Colonic mucosa (tissue), 4 donors: ENCODE results near the gene PZP. TPM values are rescaled to one million over a fixed set of nuclear protein-coding genes. Genes with fewer than 3 reads are reported as not detected.
A peak's percentile ranks its signal among the peaks of the same experiment; 100 is the strongest.

Experiments
- DNase-seq: peaks from one replicate; pipeline ENCODE4 v3.0.0-alpha.2; 2020
- H3K27ac ChIP-seq: fragments of 200-600 bp; one replicate; pipeline ENCODE4 v1.8.0; 2021
- H3K27me3 ChIP-seq: fragments of 200-600 bp; one replicate; pipeline ENCODE4 v1.8.0; 2021
- H3K36me3 ChIP-seq: fragments of 200-600 bp; one replicate; pipeline ENCODE4 v1.8.0; 2021
- H3K4me1 ChIP-seq: fragments of 200-600 bp; one replicate; pipeline ENCODE4 v1.8.0; 2021; ENCODE audit warnings: mild to moderate bottlenecking
- H3K4me3 ChIP-seq: fragments of 200-600 bp; one replicate; pipeline ENCODE4 v1.8.0; 2021
- H3K9ac ChIP-seq, 2 donors: one replicate each; pipeline ENCODE4 v1.7.0; 2013; ENCODE audit warnings: control low read depth in 2 of 2, low read depth in 2 of 2, low read length in 2 of 2
- H3K9me3 ChIP-seq: fragments of 200-600 bp; one replicate; pipeline ENCODE4 v1.8.0; 2021
- intact Hi-C: fragments of 100-400 bp; cut with DNase I; formaldehyde crosslinking; loops from one replicate; pipeline ENCODE4 v1.14.1; 2022
- total RNA-seq, 2 donors: library from RNA; stranded (reverse); fragmentation: NEBNext Ultra II Directional in 1 of 2; extraction: Animal tissue kit (Norgen Biotek cat#: 25700) in 1 of 2; gene quantifications; one replicate each; pipeline ENCODE4 v1.2.1, GENCODE V29; 2021
- TF ChIP-seq, protein P1 (sequence below): fragments of 200-600 bp; IDR thresholded peaks from one replicate; pipeline ENCODE4 v1.8.0; 2022; ENCODE audit warnings: antibody characterized with exemption, mild to moderate bottlenecking
- donor health status: healthy.
- donor health status: DM: no; HTN: no; CAD: no.
- donor health status: DM: no; HTN: no; CAD: no.

The PZP gene
- total RNA-seq, 2 donors from 2014 or later, result 0.05 TPM; not detected in 1

DNA sequence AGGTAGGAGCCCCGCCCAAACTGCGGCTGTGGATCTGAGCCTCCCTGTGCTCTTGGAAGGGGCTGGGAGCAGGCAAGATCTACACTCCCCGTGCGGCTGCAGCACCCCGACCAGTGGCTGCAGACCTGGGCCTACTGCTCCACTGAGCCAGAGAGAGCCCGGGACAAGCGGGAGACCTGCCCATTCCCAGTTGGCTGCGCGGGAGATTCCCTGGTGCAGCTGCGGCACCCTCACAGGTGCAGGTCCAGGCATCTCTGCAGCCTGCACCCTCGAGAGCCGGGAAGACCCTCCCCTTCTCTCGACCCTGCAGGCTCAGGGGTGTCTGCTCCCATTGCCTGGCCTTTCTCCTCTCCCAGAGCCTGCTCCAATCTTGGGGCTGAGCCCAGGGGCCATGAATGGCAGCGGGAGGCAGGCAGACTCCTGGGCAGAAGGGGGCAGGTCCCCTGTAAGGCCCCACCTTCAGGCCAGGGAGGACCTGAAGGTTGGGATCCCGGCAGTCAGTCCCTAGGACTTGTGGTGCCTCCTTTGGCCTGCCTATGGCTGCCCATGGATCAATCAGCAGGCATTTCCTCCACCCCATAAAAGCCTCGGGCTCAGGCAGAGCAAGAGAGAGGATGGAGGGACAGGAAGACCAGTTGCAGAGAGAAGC is 83.7 kb downstream of the PZP start:
- DNase-seq, result no peak
- intact Hi-C loops, result no loop called here
- Histone ChIP-seq H3K9ac (no peak overlapping the region), H3K4me3 (no peak overlapping the region), H3K27me3 (no peaks in the 10 kb centered on the region), H3K27ac (peak overlapping the region; percentile 43), H3K4me1 (no peaks in the 10 kb centered on the region), H3K36me3 (no peaks in the 10 kb centered on the region), H3K9me3 (no peaks in the 10 kb centered on the region)
- TF ChIP-seq, protein P1, sequence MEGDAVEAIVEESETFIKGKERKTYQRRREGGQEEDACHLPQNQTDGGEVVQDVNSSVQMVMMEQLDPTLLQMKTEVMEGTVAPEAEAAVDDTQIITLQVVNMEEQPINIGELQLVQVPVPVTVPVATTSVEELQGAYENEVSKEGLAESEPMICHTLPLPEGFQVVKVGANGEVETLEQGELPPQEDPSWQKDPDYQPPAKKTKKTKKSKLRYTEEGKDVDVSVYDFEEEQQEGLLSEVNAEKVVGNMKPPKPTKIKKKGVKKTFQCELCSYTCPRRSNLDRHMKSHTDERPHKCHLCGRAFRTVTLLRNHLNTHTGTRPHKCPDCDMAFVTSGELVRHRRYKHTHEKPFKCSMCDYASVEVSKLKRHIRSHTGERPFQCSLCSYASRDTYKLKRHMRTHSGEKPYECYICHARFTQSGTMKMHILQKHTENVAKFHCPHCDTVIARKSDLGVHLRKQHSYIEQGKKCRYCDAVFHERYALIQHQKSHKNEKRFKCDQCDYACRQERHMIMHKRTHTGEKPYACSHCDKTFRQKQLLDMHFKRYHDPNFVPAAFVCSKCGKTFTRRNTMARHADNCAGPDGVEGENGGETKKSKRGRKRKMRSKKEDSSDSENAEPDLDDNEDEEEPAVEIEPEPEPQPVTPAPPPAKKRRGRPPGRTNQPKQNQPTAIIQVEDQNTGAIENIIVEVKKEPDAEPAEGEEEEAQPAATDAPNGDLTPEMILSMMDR, result no peak

DNA sequence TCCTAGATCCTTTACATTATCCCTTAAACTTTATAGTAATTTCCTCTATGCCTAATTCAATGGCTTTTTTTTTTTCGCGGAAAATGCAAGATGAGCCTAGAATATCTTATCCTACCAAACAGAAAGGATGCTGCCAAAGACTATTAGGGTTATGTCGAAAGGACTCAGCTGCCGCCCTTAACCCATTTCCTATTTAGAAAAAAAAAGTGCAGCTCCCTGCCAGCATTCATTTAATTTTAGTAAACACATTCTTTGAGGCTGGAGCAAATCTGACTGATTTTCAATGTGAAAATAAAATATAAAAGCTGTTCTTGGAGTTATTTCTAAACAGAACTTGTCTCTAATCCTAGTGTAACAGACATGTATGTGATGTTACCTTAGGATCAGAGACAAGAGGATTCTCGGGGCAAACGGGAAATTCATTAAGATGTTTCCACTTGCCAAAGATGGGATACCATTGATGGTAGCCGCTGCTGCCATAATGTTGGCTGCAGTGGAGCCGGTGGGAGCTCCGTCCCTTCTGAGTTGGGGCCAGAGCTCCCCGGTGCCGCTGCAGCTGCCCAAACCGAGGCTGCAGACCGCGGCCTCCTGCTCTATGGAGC is 84.3 kb downstream of the PZP start:
- no peaks in the 10 kb centered on the region for H3K9me3 ChIP-seq
- no peak overlapping the region for H3K4me3 ChIP-seq
- H3K36me3 ChIP-seq, result no peaks in the 10 kb centered on the region
- H3K9ac ChIP-seq, result no peak overlapping the region
- intact Hi-C loops, result no loop called here
- TF ChIP-seq, protein P1, result no peak
- DNase-seq, result no peak
- H3K27me3 ChIP-seq, result no peaks in the 10 kb centered on the region
- no peaks in the 10 kb centered on the region for H3K4me1 ChIP-seq
- H3K27ac ChIP-seq, result peak overlapping the region; percentile 43

DNA sequence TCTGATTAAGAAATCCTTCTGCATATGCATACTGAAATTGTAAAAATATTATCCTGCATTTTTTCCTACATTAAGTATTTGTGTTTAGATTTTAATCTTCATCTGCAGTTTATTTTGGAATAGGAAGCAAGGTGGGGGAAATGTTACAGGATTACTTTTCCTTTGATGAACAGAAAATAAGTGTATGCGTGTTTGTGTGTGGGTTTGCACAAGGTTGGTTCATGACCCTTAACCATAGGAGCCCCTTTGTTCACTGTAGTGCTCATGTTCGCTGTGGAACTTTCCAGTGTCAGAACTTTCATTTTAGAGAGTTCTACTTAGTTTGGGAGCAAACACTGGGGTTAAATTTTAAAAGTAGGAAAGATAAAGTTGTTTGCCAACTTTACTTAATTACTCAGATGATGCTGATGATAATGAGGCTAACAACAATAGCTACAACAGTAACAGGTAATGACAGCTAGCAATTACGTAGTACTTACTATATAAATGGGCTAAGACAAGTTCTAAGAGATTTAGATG is 86.0 kb downstream of the PZP start:
- Histone ChIP-seq H3K4me3 (no peak overlapping the region), H3K9ac (no peak overlapping the region), H3K4me1 (no peaks in the 10 kb centered on the region), H3K36me3 (no peaks in the 10 kb centered on the region), H3K27me3 (no peaks in the 10 kb centered on the region), H3K27ac (no peak overlapping the region), H3K9me3 (no peaks in the 10 kb centered on the region)
- no peak for DNase-seq
- TF ChIP-seq, protein P1, result no peak
- intact Hi-C loops, result no loop called here

DNA sequence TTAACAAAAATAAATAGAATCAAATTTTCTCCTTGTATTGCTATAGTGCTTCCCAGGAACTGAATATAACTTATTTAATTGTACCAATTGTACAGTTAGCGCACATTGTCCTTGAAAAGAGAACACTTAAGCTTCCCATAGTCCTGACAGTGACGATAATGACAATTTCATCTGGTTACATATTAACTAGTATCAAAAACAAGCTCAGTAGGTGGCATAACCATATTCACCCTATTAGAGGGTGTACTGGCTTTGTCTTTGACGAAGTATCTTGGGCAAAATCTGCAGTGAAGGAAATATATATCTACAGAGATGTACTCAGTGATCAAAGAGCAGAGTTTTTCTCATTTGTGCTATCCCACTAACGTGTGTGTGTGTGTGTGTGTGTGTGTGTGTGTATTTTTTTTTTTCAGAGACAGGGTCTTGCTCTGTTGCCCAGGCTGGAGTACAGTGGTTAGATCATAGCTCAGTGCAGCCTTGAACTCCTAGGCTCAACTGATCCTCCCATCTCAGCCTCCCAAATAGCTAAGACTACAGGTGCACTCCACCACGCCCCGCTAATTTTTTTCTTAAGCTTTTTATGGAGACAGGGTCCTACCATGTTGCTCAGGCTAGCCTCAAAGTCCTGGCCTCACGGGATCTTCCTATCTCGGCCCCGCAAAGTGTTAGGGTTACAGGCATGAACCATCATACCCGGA is 87.6 kb downstream of the PZP start:
- TF ChIP-seq, protein P1, result no peak
- Histone ChIP-seq H3K27me3 (no peaks in the 10 kb centered on the region), H3K27ac (no peak overlapping the region), H3K4me3 (no peak overlapping the region), H3K9ac (no peak overlapping the region), H3K36me3 (no peaks in the 10 kb centered on the region), H3K9me3 (no peaks in the 10 kb centered on the region), H3K4me1 (no peaks in the 10 kb centered on the region)
- intact Hi-C loops, result no loop called here
- DNase-seq, result no peak

DNA sequence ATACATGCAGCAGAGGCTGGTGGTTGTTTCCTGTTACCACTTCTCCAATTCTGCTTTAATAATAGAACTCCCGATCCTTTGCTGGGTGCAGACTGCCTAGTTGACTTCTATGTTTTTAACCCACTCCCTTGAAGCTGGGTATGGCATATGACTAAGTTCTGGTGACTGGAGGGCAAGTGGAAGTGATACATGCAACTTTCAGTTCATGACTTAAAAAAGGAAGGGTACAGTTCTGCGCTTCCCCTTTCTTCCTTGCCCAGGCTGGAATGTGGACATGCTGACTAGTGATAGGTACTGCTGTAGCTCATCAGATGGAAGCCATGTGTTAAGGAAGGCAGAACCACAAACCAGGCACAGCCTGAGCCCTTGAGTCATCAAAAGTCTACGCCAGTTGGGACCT is 90.0 kb downstream of the PZP start:
- Histone ChIP-seq H3K9ac (no peak overlapping the region), H3K4me3 (no peak overlapping the region), H3K9me3 (no peaks in the 10 kb centered on the region), H3K4me1 (no peaks in the 10 kb centered on the region), H3K27ac (no peak overlapping the region), H3K36me3 (no peaks in the 10 kb centered on the region), H3K27me3 (no peaks in the 10 kb centered on the region)
- intact Hi-C loops, result no loop called here
- TF ChIP-seq, protein P1, result no peak
- DNase-seq, result no peak
